Keratinocyte (primary cell): ENCODE results near the gene LPAR1. TPM values are rescaled to one million over a fixed set of nuclear protein-coding genes. Genes with fewer than 3 reads are reported as not detected.

Experiments used
- DNase-seq: peaks from one replicate; pipeline ENCODE4 v3.0.0-alpha.2; 2011; ENCODE audit warnings: low read depth, missing footprints, low spot score
- FAIRE-seq: peaks from 2 replicates; lab custom pipeline; 2011; peaks lifted over from hg19 to GRCh38; lab: Jason Lieb, UNC
- H2AFZ ChIP-seq: 2 replicates; pipeline ENCODE4 v1.6.0; 2012; ENCODE audit warnings: low read length, control low read depth, inconsistent platforms; ENCODE audit not compliant: control insufficient read depth
- H3K27ac ChIP-seq: 2 replicates; pipeline ENCODE4 v1.5.1; 2011; ENCODE audit warnings: low read length; ENCODE audit not compliant: control insufficient read depth, insufficient read depth
- H3K27me3 ChIP-seq: 3 replicates; pipeline ENCODE4 v1.6.0; 2011; ENCODE audit warnings: low read length; ENCODE audit not compliant: control insufficient read depth, insufficient read depth; ENCODE audit errors: extremely low read depth
- H3K36me3 ChIP-seq, 2 experiments: 2 replicates in 1 of 2; 3 replicates in 1 of 2; pipeline ENCODE4 v1.5.1; 2011; ENCODE audit warnings: low read length in 2 of 2, mild to moderate bottlenecking in 1 of 2; ENCODE audit not compliant: control insufficient read depth in 2 of 2, insufficient read depth in 2 of 2; ENCODE audit errors: extremely low read depth in 1 of 2
- H3K4me1 ChIP-seq: 3 replicates; pipeline ENCODE4 v1.5.1; 2011; ENCODE audit warnings: low read length; ENCODE audit not compliant: control insufficient read depth, insufficient read depth; ENCODE audit errors: extremely low read depth
- H3K4me2 ChIP-seq: 3 replicates; pipeline ENCODE4 v1.6.0; 2011; ENCODE audit warnings: low read depth, low read length; ENCODE audit not compliant: control insufficient read depth, insufficient read depth; ENCODE audit errors: extremely low read depth
- H3K4me3 ChIP-seq, 3 experiments: fragments of 200-600 bp in 1 of 3; sonication (generic) in 1 of 3; 2 replicates in 2 of 3; 3 replicates in 1 of 3; pipeline ENCODE4 v1.5.1; 2011 to 2016; ENCODE audit warnings: low read length in 3 of 3, mild to moderate bottlenecking in 3 of 3, control low read depth in 2 of 3, inconsistent platforms in 1 of 3, low read depth in 1 of 3, mixed read lengths in 1 of 3, mixed run types in 1 of 3, moderate library complexity in 1 of 3; ENCODE audit not compliant: control insufficient read depth in 2 of 3, insufficient read depth in 2 of 3; ENCODE audit errors: extremely low read depth in 1 of 3
- H3K79me2 ChIP-seq: 2 replicates; pipeline ENCODE4 v1.6.0; 2012; ENCODE audit warnings: low read length; ENCODE audit not compliant: control insufficient read depth, insufficient read depth
- H3K9ac ChIP-seq: 3 replicates; pipeline ENCODE4 v1.6.0; 2011; ENCODE audit warnings: low read length; ENCODE audit not compliant: control insufficient read depth, insufficient read depth; ENCODE audit errors: extremely low read depth
- H3K9me1 ChIP-seq: 3 replicates; pipeline ENCODE4 v1.6.0; 2011; ENCODE audit warnings: low read length; ENCODE audit not compliant: control insufficient read depth, insufficient read depth; ENCODE audit errors: extremely low read depth
- H3K9me3 ChIP-seq: 2 replicates; pipeline ENCODE4 v1.5.1; 2012; ENCODE audit warnings: low read depth, low read length; ENCODE audit not compliant: control insufficient read depth
- H4K20me1 ChIP-seq: 3 replicates; pipeline ENCODE4 v1.6.0; 2011; ENCODE audit warnings: low read length; ENCODE audit not compliant: control insufficient read depth, insufficient read depth; ENCODE audit errors: extremely low read depth
- CTCF ChIP-seq, 3 experiments: IDR thresholded peaks in 1 of 3; conservative IDR thresholded peaks in 1 of 3; optimal IDR thresholded peaks in 1 of 3; 2 replicates in 2 of 3; 3 replicates in 1 of 3; pipeline versions ENCODE3 to v1.5.1; 2011; ENCODE audit warnings: low read length in 3 of 3, mild to moderate bottlenecking in 3 of 3, moderate library complexity in 2 of 3, control low read depth in 1 of 3, inconsistent platforms in 1 of 3; ENCODE audit not compliant: insufficient read depth in 2 of 3; ENCODE audit errors: extremely low read depth in 1 of 3
- EZH2 ChIP-seq: IDR thresholded peaks from one replicate; pipeline ENCODE4 v1.6.1; 2012; ENCODE audit warnings: inconsistent platforms, mild to moderate bottlenecking, low read length, moderate library complexity
- dilution Hi-C: fragments of 300-500 bp; cut with MboI; formaldehyde crosslinking; loops from one replicate; pipeline ENCODE4 v1.7.0; 2020; ENCODE audit warnings: low sequenced_read_pairs; ENCODE audit not compliant: extremely low pct_ligation_motif_present
- polyA plus RNA-seq, 5 experiments: library from polyadenylated mRNA; depleted of rRNA in 3 of 5; stranded (reverse) in 3 of 5; stranded (forward) in 1 of 5; unstranded in 1 of 5; fragments of >200 nt; gene quantifications; 1 replicate in 1 of 5; 2 replicates in 3 of 5; 3 replicates in 1 of 5; pipeline versions ENCODE4 v1.2.1 to v1.2.3, GENCODE V29; 2011 to 2012; ENCODE audit warnings: missing spikeins in 2 of 5, low read depth in 1 of 5, low replicate concordance in 1 of 5

The LPAR1 gene
- polyA plus RNA-seq, 1 donor (not counting 4 experiments of a cell fraction or from before 2014, with no cell fraction given): 43.2 TPM

- H3K79me2 ChIP-seq: no peaks in the 10 kb centered on the region
- dilution Hi-C loops: loop anchor here (25.0 kb wide), 1 partner anchor 88 kb away; no protein-coding TSS in a partner anchor
- no peak overlapping the region for H3K4me3 ChIP-seq
- H3K27ac ChIP-seq: no peak overlapping the region
- H3K4me2 ChIP-seq: no peak overlapping the region
- H4K20me1 ChIP-seq: no peaks in the 10 kb centered on the region
- no peak for DNase-seq
- peaks cover 2 to 11% of the 10 kb centered on the region in 2 experiments for H3K36me3 ChIP-seq
- no peaks in the 10 kb centered on the region for H3K9me3 ChIP-seq
- no peak overlapping the region for H2AFZ ChIP-seq
- H3K9me1 ChIP-seq: no peaks in the 10 kb centered on the region
- H3K9ac ChIP-seq: no peak overlapping the region
- FAIRE-seq: no peak
- H3K27me3 ChIP-seq: no peaks in the 10 kb centered on the region
- H3K4me1 ChIP-seq: no peaks in the 10 kb centered on the region
- TF ChIP-seq CTCF (optimal IDR thresholded peaks at IDR 0.05 in 1 of 3, IDR thresholded peaks at IDR 0.05 in 1 of 3, conservative IDR thresholded peaks at IDR 0.05 in 1 of 3; ENCODE audit: extremely low read depth in 1 of 3, insufficient read depth in 2 of 3, low read length in 3 of 3): peak in 1 of 3 experiments; percentile 7
- no peak for TF ChIP-seq EZH2
Observed at GRCh38 chr9:110874963-110875674, 163.2 kb downstream of the LPAR1 start.

- dilution Hi-C loops: no loop called here
- H3K4me3 ChIP-seq: no peak overlapping the region
- no peak overlapping the region for H3K4me2 ChIP-seq
- H3K27me3 ChIP-seq: no peaks in the 10 kb centered on the region
- H3K36me3 ChIP-seq: peaks cover 2 to 11% of the 10 kb centered on the region in 2 experiments
- H3K27ac ChIP-seq: no peak overlapping the region
- no peak for FAIRE-seq
- no peaks in the 10 kb centered on the region for H3K4me1 ChIP-seq
- no peak for DNase-seq
- no peaks in the 10 kb centered on the region for H3K9me3 ChIP-seq
- H4K20me1 ChIP-seq: no peaks in the 10 kb centered on the region
- H3K9ac ChIP-seq: no peak overlapping the region
- H3K9me1 ChIP-seq: no peaks in the 10 kb centered on the region
- H2AFZ ChIP-seq: no peak overlapping the region
- TF ChIP-seq CTCF (optimal IDR thresholded peaks at IDR 0.05 in 1 of 3, IDR thresholded peaks at IDR 0.05 in 1 of 3, conservative IDR thresholded peaks at IDR 0.05 in 1 of 3; ENCODE audit: extremely low read depth in 1 of 3, insufficient read depth in 2 of 3, low read length in 3 of 3) (no peak), EZH2 (no peak)
- H3K79me2 ChIP-seq: no peaks in the 10 kb centered on the region
Observed at GRCh38 chr9:110872920-110873319, 165.3 kb downstream of the LPAR1 start.
